Gastroesophageal sphincter (tissue), 4 donors: ENCODE data around the gene DNAJC21. TPM values are rescaled to one million over a fixed set of nuclear protein-coding genes. Genes with fewer than 3 reads are reported as not detected.

Experiments
- ATAC-seq: fragments of 150-250 bp; one replicate; pipeline ENCODE4 v1.9.1; 2016; ENCODE audit warnings: mild to moderate bottlenecking, moderate library complexity
- H3K27ac ChIP-seq, 4 donors: fragments of 200-600 bp; sonication (generic) in 3 of 4; 1 replicate in 3 of 4; 2 replicates in 1 of 4; pipeline ENCODE4 v1.5.1; 2016 to 2019
- H3K27me3 ChIP-seq: fragments of 200-600 bp; sonication (generic); one replicate; pipeline ENCODE4 v1.5.1; 2019
- H3K36me3 ChIP-seq, 2 donors: fragments of 200-600 bp; sonication (generic); one replicate each; pipeline ENCODE4 v1.5.1; 2019; ENCODE audit warnings: control low read depth in 1 of 2
- H3K4me1 ChIP-seq, 3 donors: fragments of 200-600 bp; sonication (generic); 1 replicate in 2 of 3; 2 replicates in 1 of 3; pipeline ENCODE4 v1.5.1; 2016 to 2019; ENCODE audit warnings: control low read depth in 2 of 3
- H3K4me3 ChIP-seq, 2 donors: fragments of 200-600 bp; sonication (generic); one replicate each; pipeline ENCODE4 v1.5.1; 2019; ENCODE audit warnings: mild to moderate bottlenecking in 1 of 2, moderate library complexity in 1 of 2
- H3K9me3 ChIP-seq, 3 donors: fragments of 200-600 bp; sonication (generic); one replicate each; pipeline ENCODE4 v1.5.1; 2017 to 2019; ENCODE audit warnings: control low read depth in 2 of 3
- CTCF ChIP-seq, 4 experiments: fragments of 200-600 bp in 2 of 4; fragments of 450-650 bp in 2 of 4; sonication (generic) in 1 of 4; IDR thresholded peaks; one replicate each; pipeline ENCODE4 v1.5.1; 2017 to 2019; ENCODE audit warnings: antibody characterized with exemption in 4 of 4, mild to moderate bottlenecking in 2 of 4, moderate library complexity in 2 of 4
- EP300 ChIP-seq: sonication (generic); formaldehyde crosslinking; IDR thresholded peaks from one replicate; pipeline ENCODE4 v1.6.1; 2017; ENCODE audit warnings: antibody characterized with exemption, mild to moderate bottlenecking
- POLR2A ChIP-seq, 2 donors: fragments of 450-650 bp; IDR thresholded peaks; one replicate each; pipeline ENCODE4 v1.6.1; 2017; ENCODE audit warnings: antibody characterized with exemption in 2 of 2, mild to moderate bottlenecking in 2 of 2, moderate library complexity in 1 of 2
- POLR2AphosphoS5 ChIP-seq: sonication (generic); formaldehyde crosslinking; IDR thresholded peaks from one replicate; pipeline ENCODE4 v1.6.1; 2017; ENCODE audit warnings: antibody characterized with exemption
- WGBS, 2 donors: methylation state at CpG; one replicate each; pipeline ENCODE4 v1.1.5; 2018; ENCODE audit warnings: low coverage in 1 of 2; 5-methylcytosine and 5-hydroxymethylcytosine counted together
- total RNA-seq, 4 donors: library from RNA; depleted of rRNA; stranded (reverse); fragments of >200 nt; gene quantifications; one replicate each; pipeline ENCODE4 v1.1.0, GENCODE V29; 2016

The DNAJC21 gene
- total RNA-seq, 4 donors from 2014 or later, result 46.8 to 99.8 (median 70.3) TPM

GRCh38 chr5:34941936-34942335 is 12.6 kb downstream of the DNAJC21 start:
- no peak for ATAC-seq
- Histone ChIP-seq H3K4me1 (no peaks in the 10 kb centered on the region), H3K27ac (no peak overlapping the region), H3K36me3 (peaks cover 6 to 98% of the 10 kb centered on the region in 2 donors), H3K9me3 (no peaks in the 10 kb centered on the region), H3K4me3 (no peak overlapping the region), H3K27me3 (no peaks in the 10 kb centered on the region)
- 76 to 86% methylated on average over 2 to 3 of the region's 3 CpGs for WGBS, 2 donors
- TF ChIP-seq POLR2A (IDR thresholded peaks at IDR 0.05) (no peak), CTCF (IDR thresholded peaks at IDR 0.05) (no peak), POLR2AphosphoS5 (no peak), EP300 (no peak)

GRCh38 chr5:34944044-34944443 is 14.7 kb downstream of the DNAJC21 start:
- H3K36me3 ChIP-seq, result peaks cover 0 to 90% of the 10 kb centered on the region in 2 donors
- no peak overlapping the region for H3K4me3 ChIP-seq
- H3K4me1 ChIP-seq, result no peaks in the 10 kb centered on the region
- 85 to 91% methylated on average over 2 of the region's 2 CpGs for WGBS, 2 donors
- ATAC-seq, result no peak
- H3K27ac ChIP-seq, result no peak overlapping the region
- TF ChIP-seq CTCF (IDR thresholded peaks at IDR 0.05), result no peak
- no peaks in the 10 kb centered on the region for H3K9me3 ChIP-seq
- no peaks in the 10 kb centered on the region for H3K27me3 ChIP-seq

- H3K4me3 ChIP-seq, result no peak overlapping the region
- no peak overlapping the region for H3K27ac ChIP-seq
- no peaks in the 10 kb centered on the region for H3K4me1 ChIP-seq
- H3K9me3 ChIP-seq, result no peaks in the 10 kb centered on the region
- no peak for ATAC-seq
- WGBS, 2 donors, result 75 to 83% methylated on average over 7 to 11 of the region's 11 CpGs
- no peak for TF ChIP-seq POLR2A (IDR thresholded peaks at IDR 0.05)
- TF ChIP-seq POLR2AphosphoS5, result no peak
- no peak for TF ChIP-seq CTCF (IDR thresholded peaks at IDR 0.05)
- TF ChIP-seq EP300, result no peak
- no peaks in the 10 kb centered on the region for H3K27me3 ChIP-seq
- H3K36me3 ChIP-seq, result peaks cover 0 to 91% of the 10 kb centered on the region in 2 donors
Observed at GRCh38 chr5:34944460-34945047, 15.2 kb downstream of the DNAJC21 start.

GRCh38 chr5:34957321-34957720 is 28.0 kb downstream of the DNAJC21 start:
- Histone ChIP-seq H3K4me3 (no peak overlapping the region), H3K27me3 (no peaks in the 10 kb centered on the region), H3K4me1 (no peaks in the 10 kb centered on the region), H3K27ac (no peak overlapping the region), H3K36me3 (peaks cover 0 to 37% of the 10 kb centered on the region in 2 donors), H3K9me3 (no peaks in the 10 kb centered on the region)
- ATAC-seq, result no peak
- TF ChIP-seq EP300 (no peak), POLR2A (IDR thresholded peaks at IDR 0.05) (no peak), CTCF (IDR thresholded peaks at IDR 0.05) (no peak), POLR2AphosphoS5 (no peak)
- 100% methylated on average over 1 of the region's 1 CpG for WGBS, 2 donors

- no peak overlapping the region for H3K4me3 ChIP-seq
- no peaks in the 10 kb centered on the region for H3K9me3 ChIP-seq
- peak in 2 of 4 experiments; percentile 26 to 43 for TF ChIP-seq CTCF (IDR thresholded peaks at IDR 0.05)
- no peak for TF ChIP-seq POLR2A (IDR thresholded peaks at IDR 0.05)
- no peak for TF ChIP-seq EP300
- no peak for TF ChIP-seq POLR2AphosphoS5
- no peaks in the 10 kb centered on the region for H3K27me3 ChIP-seq
- no peaks in the 10 kb centered on the region for H3K4me1 ChIP-seq
- peaks cover 0 to 30% of the 10 kb centered on the region in 2 donors for H3K36me3 ChIP-seq
- no peak overlapping the region for H3K27ac ChIP-seq
- ATAC-seq, result no peak
- 31 to 39% methylated on average over 3 to 5 of the region's 5 CpGs for WGBS, 2 donors
Observed at GRCh38 chr5:34957857-34958690, 28.7 kb downstream of the DNAJC21 start.
